SK-N-DZ (cell line): ENCODE data around the gene FAXDC2.
"Not testable (repeated sequence)": the region's sequence is repeated elsewhere in the genome, so short reads cannot be mapped to it uniquely, and the experiment has no call there.

Experiments
- DNase-seq: peaks from one replicate; pipeline ENCODE4 v3.0.0-alpha.2; 2015; ENCODE audit warnings: low spot score

The FAXDC2 gene

GRCh38 chr5:154830596-154830995 is 19.8 kb downstream of the FAXDC2 start:
- no peak for DNase-seq

- DNase-seq = no peak
Measured at GRCh38 chr5:154830219-154830595, 20.2 kb downstream of the FAXDC2 start.

GRCh38 chr5:154829589-154830218 is 20.7 kb downstream of the FAXDC2 start:
- DNase-seq = no peak

GRCh38 chr5:154829181-154829588 is 21.2 kb downstream of the FAXDC2 start:
- DNase-seq = no peak

GRCh38 chr5:154824070-154824469 is 26.3 kb downstream of the FAXDC2 start:
- no peak for DNase-seq

- DNase-seq = no peak
Measured at GRCh38 chr5:154823605-154824004, 26.8 kb downstream of the FAXDC2 start.

- not testable (repeated sequence) for DNase-seq
Measured at GRCh38 chr5:154822896-154823295, 27.5 kb downstream of the FAXDC2 start.

- DNase-seq = no peak
Measured at GRCh38 chr5:154820383-154820782, 30.0 kb downstream of the FAXDC2 start.

GRCh38 chr5:154819546-154819945 is 30.9 kb downstream of the FAXDC2 start:
- DNase-seq = no peak

- DNase-seq = no peak
Measured at GRCh38 chr5:154818471-154819116, 31.8 kb downstream of the FAXDC2 start.

GRCh38 chr5:154817815-154818214 is 32.6 kb downstream of the FAXDC2 start:
- DNase-seq = no peak

- DNase-seq = no peak
Measured at GRCh38 chr5:154816891-154817492, 33.4 kb downstream of the FAXDC2 start.

- DNase-seq = no peak
Measured at GRCh38 chr5:154815684-154816247, 34.6 kb downstream of the FAXDC2 start.

GRCh38 chr5:154815025-154815424 is 35.4 kb downstream of the FAXDC2 start:
- DNase-seq = no peak

- no peak for DNase-seq
Measured at GRCh38 chr5:154813736-154814135, 36.7 kb downstream of the FAXDC2 start.

- DNase-seq = no peak
Measured at GRCh38 chr5:154813158-154813557, 37.2 kb downstream of the FAXDC2 start.

GRCh38 chr5:154811653-154812465 is 38.5 kb downstream of the FAXDC2 start:
- peak; percentile 63 for DNase-seq

GRCh38 chr5:154811239-154811638 is 39.2 kb downstream of the FAXDC2 start:
- DNase-seq = no peak

- DNase-seq = no peak
Measured at GRCh38 chr5:154806176-154806575, 44.2 kb downstream of the FAXDC2 start.

- DNase-seq = no peak
Measured at GRCh38 chr5:154802050-154802449, 48.4 kb downstream of the FAXDC2 start.

GRCh38 chr5:154801083-154801482 is 49.3 kb downstream of the FAXDC2 start:
- DNase-seq = no peak

- no peak for DNase-seq
Measured at GRCh38 chr5:154800582-154800981, 49.8 kb downstream of the FAXDC2 start.
